GM21528 (cell line): ENCODE data around the gene ITIH5.

Source experiments
- ATAC-seq: cut with Tn5 transposase; IDR thresholded peaks from one replicate; pipeline ENCODE4 v1.9.1; 2021; ENCODE audit warnings: mild to moderate bottlenecking, moderate library complexity; ENCODE audit not compliant: unreplicated experiment, low FRiP score

ITIH5 gene

DNA sequence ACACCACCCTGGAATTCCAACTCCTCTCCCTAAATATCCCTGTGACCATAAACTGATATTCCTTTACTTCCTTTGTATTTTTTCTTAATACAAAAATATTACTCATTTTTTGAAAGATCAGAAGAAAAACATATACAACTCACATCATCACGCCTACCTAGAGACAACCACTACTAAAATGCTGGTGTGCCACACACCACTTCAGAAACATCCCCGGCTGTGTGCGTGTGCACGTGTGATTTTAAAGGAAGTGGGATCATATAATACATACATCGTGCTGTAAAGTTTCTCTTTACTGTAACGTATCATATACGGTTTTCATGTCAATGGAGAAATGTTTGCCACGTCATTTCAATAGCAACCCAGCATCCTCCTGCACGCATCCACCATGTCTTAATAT lies 76.5 kb downstream of the ITIH5 start:
- ATAC-seq, result no peak

DNA sequence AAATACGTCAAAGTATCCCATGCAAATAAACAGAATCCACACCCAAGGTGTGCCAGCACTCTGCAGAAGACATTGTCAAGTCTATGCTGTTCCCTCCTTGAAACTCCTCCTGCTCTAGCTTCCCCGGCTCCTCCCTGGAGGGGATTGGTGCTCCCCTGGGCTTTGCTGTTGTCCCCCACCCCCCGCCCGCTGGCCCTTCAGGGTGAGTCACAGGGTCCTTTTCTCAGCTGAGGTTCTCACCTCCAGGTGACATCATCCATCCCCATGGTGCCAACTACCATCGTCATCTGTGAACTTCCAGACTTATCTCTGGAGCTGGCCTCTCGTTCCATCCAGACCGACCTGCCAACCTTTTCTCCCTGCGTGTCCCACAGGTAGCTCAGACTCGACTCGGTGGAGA lies 77.0 kb downstream of the ITIH5 start:
- no peak for ATAC-seq

DNA sequence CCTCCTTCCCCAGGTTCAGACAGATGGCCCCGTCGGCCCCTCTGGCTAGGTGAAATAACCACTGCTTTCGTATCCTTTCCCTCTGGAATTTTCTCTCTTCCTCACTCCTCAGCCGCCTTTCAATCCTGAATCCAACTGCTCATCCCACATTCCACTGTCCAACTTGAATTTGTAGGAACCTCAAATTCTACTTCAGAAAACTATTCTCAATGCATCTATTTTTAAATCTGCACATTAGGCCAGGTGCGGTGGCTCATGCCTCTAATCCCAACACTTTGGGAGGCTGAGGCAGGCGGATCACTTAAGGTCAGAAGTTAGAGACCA lies 78.9 kb downstream of the ITIH5 start:
- no peak for ATAC-seq

DNA sequence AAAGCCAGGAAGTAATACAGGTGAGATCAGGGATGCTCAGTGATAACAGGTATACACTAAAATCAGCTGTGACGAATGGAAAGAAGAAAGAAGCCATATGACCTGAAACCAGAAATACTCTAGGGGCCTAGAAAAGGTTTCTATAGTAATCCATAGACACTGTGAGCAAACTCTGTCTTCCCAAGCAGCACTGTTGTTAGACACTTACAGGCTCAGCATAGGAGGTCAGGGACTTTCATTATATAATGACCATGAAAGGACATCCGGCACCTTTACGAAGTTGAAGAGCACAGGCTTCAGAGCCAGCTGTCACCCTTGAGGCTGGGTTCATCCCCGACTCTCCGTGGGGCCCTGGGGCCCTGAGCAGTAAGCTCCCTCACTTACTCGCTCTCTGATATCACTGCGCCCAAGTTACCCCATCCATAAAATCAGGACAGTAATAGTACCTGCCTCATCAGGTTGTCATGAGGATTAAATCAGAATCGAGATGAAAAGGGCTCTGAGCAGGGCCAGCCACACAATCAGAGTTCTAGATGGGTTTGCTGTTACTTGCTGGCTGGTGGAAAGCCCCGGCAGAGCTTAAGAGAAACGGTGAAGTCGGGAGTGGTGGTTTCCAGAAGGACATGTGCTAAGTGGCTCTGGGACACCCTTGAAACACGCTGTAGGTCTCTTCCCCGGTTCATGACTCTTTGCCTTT lies 79.5 kb downstream of the ITIH5 start:
- no peak for ATAC-seq

DNA sequence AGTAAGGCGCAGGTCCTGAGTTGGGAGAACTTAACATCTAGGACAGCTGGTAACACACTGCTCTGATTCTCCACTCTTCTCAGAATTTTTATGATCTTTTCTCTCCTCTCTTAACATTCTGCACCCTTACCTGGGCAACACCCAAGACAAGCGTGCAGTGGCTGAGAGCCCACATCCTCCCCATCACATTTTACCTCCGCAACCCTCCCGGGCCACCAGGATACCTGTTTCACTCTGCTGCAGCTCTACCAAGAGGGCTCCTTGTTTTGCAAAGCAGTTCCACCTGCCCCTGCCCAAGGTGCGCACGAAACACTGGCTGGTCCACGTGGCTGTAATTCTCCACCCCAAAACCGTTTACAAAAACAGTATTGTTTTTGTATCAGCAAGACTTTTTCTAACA lies 81.5 kb downstream of the ITIH5 start:
- no peak for ATAC-seq

DNA sequence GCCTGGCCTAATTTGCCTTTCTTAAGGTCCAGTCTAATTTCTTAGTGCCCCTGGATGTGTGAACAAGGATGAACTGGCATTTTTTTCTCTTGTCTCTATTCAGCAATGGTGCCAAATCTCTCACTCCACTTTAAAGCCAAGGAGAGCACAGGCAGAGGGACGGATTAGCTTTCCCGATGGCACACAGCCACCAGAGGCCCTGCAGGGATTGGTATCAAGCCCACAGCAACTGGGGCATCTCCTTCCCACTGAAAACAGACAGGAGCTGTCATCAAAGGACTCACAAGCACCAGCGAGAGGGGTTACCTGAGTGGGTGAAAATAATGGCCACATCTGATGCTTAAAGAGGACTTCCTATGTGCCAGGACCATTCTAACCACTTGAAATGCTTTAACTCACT lies 83.1 kb downstream of the ITIH5 start:
- ATAC-seq, result no peak

DNA sequence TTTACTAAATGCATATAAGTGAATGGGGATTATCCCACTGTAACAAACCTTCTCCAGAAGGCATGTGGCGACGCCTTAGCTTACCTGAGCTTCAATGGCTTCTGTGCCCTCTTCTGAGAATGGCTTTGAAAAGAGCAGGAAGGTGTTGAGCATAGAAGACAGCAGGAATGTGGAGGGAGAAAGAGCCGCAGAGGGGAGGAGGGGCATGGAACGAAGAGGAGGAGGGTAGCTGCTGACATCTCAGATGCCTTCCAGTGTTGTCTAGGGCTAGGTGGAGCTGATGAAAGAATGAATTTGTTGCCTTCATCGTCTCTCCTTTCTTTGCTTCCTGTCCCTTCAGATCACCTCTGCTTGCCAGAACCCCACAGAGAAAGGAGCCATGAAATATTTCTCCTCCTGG lies 86.2 kb downstream of the ITIH5 start:
- ATAC-seq, result no peak

DNA sequence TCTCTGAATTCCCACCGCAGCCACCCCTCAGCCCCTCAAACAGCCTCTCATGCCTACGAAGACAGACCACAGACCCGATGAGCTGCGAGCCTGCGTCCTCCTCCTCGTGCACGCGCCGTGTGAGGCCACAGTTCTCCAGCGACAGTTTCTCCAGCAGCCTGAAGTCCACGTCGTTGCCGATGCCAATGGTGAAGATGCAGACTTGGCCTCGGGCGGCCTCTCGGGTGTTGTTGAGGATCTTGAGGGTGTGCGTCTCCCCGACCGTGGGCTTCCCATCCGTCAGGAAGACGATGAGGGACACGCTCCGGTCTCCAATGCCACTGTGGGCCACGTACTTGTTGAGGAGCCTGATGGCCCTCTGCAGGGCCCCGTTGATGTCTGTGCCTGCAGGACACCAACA lies 87.1 kb downstream of the ITIH5 start:
- ATAC-seq, result no peak

DNA sequence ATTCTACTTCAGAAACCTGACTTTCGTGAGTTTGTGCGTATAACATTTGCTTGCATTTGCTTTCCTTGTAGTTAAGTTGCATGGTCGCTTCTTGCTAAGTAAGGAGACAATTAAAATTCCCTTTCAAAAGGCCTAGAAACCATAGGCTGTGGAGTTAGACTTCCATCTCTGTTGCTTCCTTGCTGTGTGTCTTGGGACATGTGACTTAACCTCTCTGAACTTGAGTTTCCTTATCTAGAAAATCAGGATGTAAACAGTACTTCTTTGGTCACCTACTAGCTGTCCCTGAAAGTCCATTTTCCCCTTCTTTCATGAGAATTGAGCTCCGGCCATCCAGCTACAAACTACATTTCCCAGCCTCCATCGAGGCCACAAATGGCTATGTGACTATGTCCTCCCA lies 89.2 kb downstream of the ITIH5 start:
- ATAC-seq, result no peak

DNA sequence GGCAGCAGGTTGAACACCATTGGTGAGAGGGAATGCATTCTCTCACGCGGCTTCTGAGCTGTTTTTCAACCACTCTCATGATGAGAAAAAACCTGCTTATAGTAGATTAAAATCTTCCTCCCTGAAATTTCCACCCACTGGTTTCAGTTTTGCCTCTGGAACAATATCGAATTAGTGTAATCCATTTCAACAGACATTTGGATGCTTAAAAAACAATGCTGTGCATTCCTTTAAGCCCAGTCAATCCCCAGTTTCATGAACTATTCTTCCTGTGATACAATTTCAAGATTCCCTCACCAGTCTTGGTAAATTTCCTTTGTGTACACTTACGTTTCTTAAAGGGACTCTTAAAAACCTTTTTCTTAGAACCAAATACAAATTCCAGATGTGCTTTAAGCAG lies 89.6 kb downstream of the ITIH5 start:
- no peak for ATAC-seq

DNA sequence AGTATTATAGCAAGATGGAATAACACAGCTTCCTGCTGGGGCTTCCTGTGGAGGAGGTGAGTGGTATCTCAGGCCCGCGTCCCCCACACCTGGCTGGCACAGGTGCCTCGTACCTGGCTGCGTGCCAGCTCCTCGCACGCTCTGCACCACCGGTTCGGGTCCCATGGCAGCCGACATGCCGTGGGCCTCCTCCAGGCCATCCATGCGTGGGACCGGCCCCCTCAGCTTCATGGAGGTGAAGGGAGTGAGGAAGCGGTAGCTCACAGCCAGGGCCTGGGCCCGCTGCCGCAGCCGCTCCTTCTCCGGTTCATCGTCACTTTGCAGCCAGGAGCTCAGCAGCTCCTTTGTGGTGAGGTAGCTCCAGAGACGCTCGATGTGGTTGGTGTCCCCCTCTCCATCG lies 90.4 kb downstream of the ITIH5 start:
- no peak for ATAC-seq

DNA sequence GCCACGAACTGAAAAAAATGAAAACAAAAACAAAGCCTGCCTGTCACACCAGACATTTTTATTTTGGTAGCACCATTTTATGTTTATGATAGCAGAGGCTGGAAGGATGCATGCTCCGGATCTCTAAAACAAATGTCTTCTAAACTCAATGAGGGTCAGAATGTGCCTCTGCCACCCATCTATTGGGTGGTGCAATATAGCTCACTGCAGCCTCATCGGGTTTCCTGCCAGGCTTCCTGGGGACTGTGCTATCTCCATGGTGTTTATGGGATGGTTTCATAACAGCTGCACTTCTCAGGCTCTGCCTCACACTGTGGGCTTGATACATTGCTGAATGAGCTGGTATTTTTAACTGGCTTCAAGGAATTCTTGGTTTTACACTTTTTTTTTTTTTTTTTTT lies 94.4 kb downstream of the ITIH5 start:
- ATAC-seq, result no peak

DNA sequence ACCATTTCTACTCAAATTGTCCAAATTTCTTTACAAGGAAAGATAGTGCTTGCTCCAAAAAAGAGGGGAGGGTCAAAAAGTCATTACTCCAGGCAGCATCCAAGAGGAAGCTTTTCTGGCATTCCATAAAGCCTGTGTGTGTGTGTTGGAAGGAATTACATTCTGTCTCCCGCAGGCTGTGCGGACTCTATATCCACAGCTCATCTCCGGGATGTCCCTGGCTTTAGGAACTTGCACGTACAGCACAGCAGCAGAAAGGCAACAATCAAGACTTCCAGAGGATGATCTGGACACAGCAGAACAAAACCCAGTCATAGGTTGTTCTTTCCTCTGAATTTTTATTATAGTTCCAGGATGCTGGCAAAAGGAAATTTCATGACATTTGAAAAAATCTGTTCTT lies 94.8 kb downstream of the ITIH5 start:
- ATAC-seq, result no peak

DNA sequence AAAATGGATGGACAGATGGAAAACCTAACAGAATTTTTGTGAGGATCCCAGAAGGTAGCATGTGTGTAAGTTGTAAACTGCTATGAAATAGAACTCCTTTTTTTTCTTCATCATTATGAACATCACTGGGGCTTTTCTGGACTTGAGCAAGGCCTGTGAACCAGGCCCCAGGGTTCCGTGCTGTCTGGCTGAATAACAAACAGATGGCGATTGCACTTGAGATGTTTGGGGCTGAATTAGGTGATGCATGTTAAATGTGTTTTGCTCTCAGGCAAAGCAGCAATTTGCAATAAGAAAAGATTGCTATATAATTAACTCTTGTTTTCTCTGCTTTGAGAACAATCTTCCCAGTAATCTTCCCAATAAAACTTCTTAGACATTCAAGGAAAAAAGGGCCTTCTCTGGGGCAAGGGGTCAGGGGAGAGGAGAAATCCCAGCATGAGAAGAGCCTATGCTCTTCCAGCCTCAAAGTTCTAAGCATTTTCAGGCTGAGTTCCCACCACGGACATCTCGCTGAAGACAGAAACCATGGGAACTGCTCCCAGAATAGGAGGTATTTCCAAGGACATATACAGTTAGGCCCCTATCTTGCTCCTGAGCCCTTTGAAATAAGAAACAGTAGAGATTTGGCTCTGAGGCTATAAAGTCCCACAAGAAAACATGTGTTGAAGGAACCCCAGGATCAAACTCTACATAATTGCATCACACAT lies 98.7 kb downstream of the ITIH5 start:
- no peak for ATAC-seq

DNA sequence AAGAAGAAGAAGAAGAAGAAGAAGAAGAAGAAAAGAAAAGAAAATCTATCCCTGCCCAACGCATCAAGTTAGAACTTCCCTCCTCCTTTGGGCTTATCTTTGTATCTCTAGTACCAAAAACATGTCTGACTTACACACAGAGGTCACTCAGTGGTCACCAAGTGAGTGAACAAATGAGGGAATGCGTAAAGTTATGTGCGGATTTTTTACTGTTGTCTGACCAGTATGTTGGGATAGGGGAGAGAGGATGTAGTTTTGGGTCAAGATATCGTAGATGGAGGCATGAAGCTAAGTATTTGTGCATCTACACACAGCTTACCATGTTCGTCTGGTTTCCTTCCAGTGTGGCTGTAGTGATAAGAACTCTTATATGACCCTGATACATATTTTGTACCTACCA lies 99.9 kb downstream of the ITIH5 start:
- no peak for ATAC-seq

DNA sequence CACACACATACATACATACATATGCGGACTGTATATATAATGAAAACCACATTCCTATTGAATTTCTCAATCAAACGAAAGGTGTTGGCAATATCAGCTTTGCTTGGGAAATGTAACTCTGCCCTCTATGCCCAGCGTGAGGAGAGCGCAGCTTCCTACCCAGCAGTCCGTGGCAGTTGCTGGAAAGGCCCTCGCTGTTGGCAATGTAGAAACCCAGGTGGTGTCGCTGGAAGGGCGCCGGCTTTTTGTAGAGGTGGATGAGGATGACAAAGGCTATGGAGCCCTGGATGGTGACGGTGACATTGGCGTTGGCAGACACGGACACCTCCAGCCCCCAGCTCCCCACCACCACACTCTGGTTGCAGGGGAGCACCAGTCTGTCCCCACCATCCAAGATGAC lies 100.9 kb downstream of the ITIH5 start:
- no peak for ATAC-seq

DNA sequence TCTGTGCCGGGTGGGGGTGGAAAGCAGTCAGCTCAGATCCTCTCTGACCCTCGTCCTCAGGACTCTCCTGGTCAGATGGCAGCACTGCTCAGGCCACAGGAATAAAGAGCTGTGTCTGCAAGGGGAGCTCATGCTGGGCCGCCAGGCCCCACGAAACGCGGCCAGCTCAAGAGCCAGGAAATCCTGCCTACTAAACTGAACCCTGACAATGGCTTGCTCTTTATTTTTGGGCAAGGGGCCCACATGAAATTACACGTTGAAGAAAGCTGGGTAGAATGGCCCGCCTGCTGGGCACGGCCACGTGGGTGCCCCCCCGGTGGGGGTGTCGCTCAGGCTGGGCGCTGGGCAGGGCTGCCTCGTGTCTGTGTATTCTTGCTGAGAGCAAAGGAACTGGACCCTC lies 103.0 kb downstream of the ITIH5 start:
- ATAC-seq, result no peak

DNA sequence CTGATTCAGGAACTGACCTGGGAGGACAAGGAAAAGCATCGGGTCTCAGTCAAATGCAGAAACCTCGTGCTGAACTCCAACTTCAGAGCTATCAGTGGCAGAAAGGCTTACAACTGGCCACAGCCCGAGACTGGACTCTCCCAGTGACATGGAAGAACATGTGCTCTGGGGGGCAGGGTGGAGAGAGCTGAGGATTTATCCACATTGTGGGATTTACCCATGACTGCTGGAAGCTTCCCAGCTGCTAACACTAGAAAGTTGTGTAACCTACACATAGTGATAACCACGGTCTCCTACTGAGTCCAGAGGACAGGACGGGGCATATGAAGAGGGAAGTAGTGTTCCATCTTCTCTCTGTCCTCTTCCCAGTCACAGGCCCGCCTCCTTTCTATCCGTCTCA lies 103.4 kb downstream of the ITIH5 start:
- ATAC-seq, result no peak

DNA sequence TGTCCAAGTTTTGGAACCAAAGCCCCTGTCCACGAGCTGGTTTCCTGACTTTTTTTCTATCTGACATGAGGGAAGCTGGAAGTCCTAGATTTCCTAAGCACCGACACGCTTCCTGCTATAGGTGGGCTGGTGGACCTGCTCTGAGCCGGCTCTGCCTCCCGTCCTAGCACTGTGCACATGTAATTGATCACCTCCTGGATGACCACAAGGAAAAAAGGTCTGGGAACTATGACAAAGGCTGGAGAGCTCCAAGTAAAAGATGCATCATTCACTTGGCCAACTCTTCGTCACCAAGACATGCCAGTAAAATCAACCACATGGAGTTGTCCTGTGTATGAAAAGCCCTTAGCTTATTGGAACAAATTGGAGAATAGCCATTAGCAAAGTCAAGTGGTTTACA lies 104.8 kb downstream of the ITIH5 start:
- ATAC-seq, result no peak

DNA sequence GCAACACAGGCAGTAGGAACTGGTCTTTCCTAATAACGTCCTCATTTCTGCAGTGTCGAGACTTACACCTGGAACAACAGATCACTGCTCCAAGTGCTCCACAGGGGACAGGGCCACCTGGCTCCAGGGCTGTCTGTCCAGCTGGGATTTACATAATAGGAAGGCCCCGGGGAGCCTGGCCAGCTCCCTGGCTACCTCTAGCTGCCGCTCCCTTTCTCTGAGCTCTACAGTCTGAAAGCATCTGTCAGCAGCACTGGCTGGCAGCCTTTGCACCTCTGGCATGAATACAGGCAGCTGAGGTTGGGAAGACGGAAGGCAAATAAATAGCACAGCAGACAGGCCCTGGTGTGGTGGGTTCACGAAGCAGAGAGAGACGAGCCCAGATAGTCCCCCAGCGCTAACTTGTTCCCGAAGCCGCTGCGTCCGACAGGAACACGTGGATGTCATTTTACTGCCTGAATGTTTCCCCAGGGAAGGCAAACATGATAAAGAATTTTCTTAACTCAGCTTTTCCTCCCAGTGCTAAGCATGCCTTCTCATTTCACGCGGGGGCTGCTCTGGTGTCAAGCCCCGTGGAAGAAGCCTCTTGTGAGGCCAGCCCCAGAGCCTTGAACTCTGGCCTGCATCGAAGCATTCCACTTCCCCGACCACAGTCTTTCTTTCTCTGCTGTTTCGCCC lies 105.4 kb downstream of the ITIH5 start:
- ATAC-seq, result no peak

DNA sequence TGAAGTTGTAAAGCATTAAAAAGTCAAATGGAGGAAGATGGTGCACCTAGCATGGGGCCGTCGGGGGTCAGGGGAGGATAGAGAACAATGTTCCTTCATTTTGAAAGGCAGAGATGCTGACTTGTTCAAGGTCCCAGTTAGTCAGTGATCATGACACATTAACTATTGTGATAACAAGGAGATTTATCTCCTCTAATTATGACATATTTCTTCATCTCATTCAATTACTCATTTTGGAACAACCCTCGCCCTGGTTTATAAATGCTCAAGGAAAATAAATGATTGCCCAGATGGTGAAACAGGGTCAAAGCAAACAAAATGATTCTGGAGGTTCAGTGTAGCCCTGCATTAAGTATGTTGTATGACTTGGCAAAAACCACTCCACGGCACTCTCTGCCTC lies 106.2 kb downstream of the ITIH5 start:
- no peak for ATAC-seq

DNA sequence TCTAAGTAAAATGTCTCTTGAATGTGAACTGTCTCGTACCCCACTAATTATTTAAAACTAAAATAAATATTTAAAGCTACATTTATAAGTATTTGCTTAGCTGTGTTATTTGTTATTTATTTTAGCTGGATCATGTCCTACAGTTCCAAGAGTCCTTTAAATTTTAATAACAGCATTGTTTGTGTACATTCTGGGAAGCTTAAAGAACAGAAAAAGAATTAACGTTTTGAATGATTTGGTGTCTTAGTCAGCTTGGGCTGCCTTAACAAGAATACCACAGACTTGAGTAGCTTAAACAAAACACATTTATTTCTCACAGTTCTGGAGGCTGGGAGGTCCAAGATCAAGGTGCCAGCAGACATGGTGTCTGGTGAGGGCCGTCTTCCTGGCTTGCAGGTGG lies 107.4 kb downstream of the ITIH5 start:
- ATAC-seq, result no peak
